Osteoblast (primary cell): ENCODE measurements around the gene GRAMD4. TPM values are rescaled to one million over a fixed set of nuclear protein-coding genes. Genes with fewer than 3 reads are reported as not detected.

Experiments
- DNase-seq: peaks from one replicate; pipeline ENCODE4 v3.0.0; 2011; ENCODE audit warnings: low spot score, mixed read lengths; ENCODE audit not compliant: insufficient read length; ENCODE audit errors: missing footprints
- H2AFZ ChIP-seq: 2 replicates; pipeline ENCODE4 v1.6.0; 2011; ENCODE audit warnings: mild to moderate bottlenecking, low read length
- H3K27ac ChIP-seq: 2 replicates; pipeline ENCODE4 v1.5.1; 2011; ENCODE audit warnings: mild to moderate bottlenecking, low read depth, low read length, moderate library complexity
- H3K27me3 ChIP-seq: 2 replicates; pipeline ENCODE4 v1.6.0; 2012; ENCODE audit warnings: mild to moderate bottlenecking, control low read depth, inconsistent platforms, low read length, moderate library complexity; ENCODE audit not compliant: insufficient read depth
- H3K36me3 ChIP-seq: 2 replicates; pipeline ENCODE4 v1.5.1; 2011; ENCODE audit warnings: mild to moderate bottlenecking, low read length, control low read depth, moderate library complexity; ENCODE audit not compliant: insufficient read depth
- H3K4me1 ChIP-seq: 2 replicates; pipeline ENCODE4 v1.5.1; 2011; ENCODE audit warnings: mild to moderate bottlenecking, low read length, control low read depth, moderate library complexity; ENCODE audit not compliant: insufficient read depth
- H3K4me2 ChIP-seq: 2 replicates; pipeline ENCODE4 v1.6.0; 2011; ENCODE audit warnings: mild to moderate bottlenecking, low read length; ENCODE audit not compliant: insufficient read depth
- H3K4me3 ChIP-seq: fragments of 200-600 bp; sonication (generic); 3 replicates; pipeline ENCODE4 v1.5.1; 2012; ENCODE audit warnings: mild to moderate bottlenecking, low read length, inconsistent platforms; ENCODE audit not compliant: insufficient read depth
- H3K79me2 ChIP-seq: 2 replicates; pipeline ENCODE4 v1.6.0; 2012; ENCODE audit warnings: mild to moderate bottlenecking, low read length, control low read depth, inconsistent platforms; ENCODE audit not compliant: insufficient read depth
- H3K9me3 ChIP-seq: 2 replicates; pipeline ENCODE4 v1.5.1; 2011; ENCODE audit warnings: low read depth, low read length, control low read depth
- H4K20me1 ChIP-seq: 2 replicates; pipeline ENCODE4 v1.6.0; 2012; ENCODE audit warnings: mild to moderate bottlenecking, low read length, control low read depth; ENCODE audit not compliant: insufficient read depth
- total RNA-seq: library from RNA; depleted of rRNA; stranded (reverse); fragments of >200 nt; gene quantifications from 2 replicates; pipeline ENCODE4 v1.2.3, GENCODE V29; 2012
- TF ChIP-seq, protein P1 (sequence below): IDR thresholded peaks from 2 replicates; pipeline ENCODE4 v1.5.1; 2011; ENCODE audit warnings: mild to moderate bottlenecking, low read depth, low read length, moderate library complexity; ENCODE audit errors: extremely low read depth

Gene GRAMD4
- total RNA-seq, 1 donor: 17.0 TPM

DNA sequence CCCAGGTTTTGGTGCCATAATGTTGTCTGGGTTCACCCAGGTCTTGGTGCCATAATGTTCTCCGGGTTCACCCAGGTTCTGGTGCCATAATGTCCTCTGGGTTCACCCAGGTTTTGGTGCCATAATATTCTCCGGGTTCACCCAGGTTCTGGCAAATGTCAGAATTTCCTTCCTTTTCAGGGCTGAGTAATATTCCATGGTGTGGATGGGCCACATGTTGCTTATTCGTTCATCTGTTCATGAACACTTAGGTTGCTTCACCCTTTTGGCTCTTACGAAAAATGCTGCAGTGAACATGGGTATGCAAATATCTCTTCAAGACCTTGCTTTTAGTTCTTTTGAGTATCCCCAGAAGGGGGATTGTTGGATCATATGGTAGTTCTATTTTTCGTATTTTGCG, 15.1 kb upstream of the GRAMD4 start:
- TF ChIP-seq, protein P1, sequence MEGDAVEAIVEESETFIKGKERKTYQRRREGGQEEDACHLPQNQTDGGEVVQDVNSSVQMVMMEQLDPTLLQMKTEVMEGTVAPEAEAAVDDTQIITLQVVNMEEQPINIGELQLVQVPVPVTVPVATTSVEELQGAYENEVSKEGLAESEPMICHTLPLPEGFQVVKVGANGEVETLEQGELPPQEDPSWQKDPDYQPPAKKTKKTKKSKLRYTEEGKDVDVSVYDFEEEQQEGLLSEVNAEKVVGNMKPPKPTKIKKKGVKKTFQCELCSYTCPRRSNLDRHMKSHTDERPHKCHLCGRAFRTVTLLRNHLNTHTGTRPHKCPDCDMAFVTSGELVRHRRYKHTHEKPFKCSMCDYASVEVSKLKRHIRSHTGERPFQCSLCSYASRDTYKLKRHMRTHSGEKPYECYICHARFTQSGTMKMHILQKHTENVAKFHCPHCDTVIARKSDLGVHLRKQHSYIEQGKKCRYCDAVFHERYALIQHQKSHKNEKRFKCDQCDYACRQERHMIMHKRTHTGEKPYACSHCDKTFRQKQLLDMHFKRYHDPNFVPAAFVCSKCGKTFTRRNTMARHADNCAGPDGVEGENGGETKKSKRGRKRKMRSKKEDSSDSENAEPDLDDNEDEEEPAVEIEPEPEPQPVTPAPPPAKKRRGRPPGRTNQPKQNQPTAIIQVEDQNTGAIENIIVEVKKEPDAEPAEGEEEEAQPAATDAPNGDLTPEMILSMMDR: no peak
- no peaks in the 10 kb centered on the region for H3K27me3 ChIP-seq
- no peak overlapping the region for H2AFZ ChIP-seq
- H3K4me1 ChIP-seq: no peaks in the 10 kb centered on the region
- H3K27ac ChIP-seq: no peak overlapping the region
- no peak for DNase-seq
- no peak overlapping the region for H3K4me2 ChIP-seq
- peaks cover 35% of the 10 kb centered on the region for H4K20me1 ChIP-seq
- H3K36me3 ChIP-seq: no peaks in the 10 kb centered on the region
- peaks cover 2% of the 10 kb centered on the region for H3K79me2 ChIP-seq
- H3K4me3 ChIP-seq: no peak overlapping the region
- no peaks in the 10 kb centered on the region for H3K9me3 ChIP-seq

DNA sequence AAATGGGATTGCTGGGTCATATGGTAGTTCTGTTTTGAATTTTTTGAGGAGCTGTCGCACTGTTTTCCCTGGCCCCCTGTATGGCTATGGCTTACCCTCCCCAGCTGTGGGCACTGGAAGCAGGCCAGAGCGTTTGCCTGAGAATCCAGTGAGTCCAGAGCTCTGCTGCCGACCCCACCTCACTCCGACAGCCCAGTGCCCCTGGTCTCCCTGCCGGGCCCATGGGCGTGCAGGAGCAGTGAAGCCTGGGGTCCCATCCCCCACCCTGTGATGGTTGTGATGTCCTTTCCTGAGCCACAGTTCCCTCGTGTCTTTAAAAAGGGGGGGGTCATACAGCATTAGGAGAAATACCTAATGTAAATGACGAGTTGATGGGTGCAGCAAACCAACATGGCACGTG, 13.3 kb upstream of the GRAMD4 start:
- Histone ChIP-seq H2AFZ (no peak overlapping the region), H3K36me3 (no peaks in the 10 kb centered on the region), H3K4me1 (no peaks in the 10 kb centered on the region), H3K9me3 (no peaks in the 10 kb centered on the region), H3K27me3 (no peaks in the 10 kb centered on the region), H3K4me2 (no peak overlapping the region), H4K20me1 (peaks cover 39% of the 10 kb centered on the region), H3K27ac (no peak overlapping the region), H3K4me3 (no peak overlapping the region), H3K79me2 (peaks cover 2% of the 10 kb centered on the region)
- TF ChIP-seq, protein P1: no peak
- DNase-seq: no peak

DNA sequence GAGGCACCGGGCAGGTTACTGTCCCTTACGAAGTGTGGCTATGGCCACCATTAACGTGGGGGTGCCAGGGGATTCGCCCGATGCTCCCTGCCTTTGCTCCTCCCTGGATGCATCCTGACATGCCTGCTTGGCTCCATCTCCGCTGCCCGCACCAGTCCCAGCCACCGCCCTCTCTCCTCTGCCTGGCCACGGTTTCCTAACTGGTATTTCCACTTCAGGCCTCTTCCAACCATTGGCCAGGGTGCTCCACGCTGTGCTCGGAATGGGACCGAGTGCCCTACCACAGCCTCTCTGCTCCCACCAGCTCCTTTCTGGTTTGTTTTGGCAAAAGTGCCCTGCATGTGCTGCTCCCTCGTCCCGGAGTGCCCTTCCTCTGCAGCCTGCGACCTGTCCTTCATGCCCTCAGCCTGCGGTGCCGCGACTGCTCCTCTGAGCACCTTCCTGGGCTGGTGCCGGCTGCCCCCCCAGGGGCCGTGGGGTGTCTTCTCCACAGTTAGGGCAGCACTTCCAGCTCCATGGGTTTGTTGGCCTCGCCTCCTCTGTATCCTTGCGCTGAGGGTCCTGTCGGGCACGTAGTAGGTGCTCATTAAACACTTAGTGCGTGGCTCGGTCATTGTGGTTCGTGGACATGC, 12.6 kb upstream of the GRAMD4 start:
- TF ChIP-seq, protein P1: no peak
- Histone ChIP-seq H3K4me2 (no peak overlapping the region), H3K27me3 (no peaks in the 10 kb centered on the region), H3K27ac (no peak overlapping the region), H4K20me1 (peaks cover 36% of the 10 kb centered on the region), H2AFZ (no peak overlapping the region), H3K36me3 (no peaks in the 10 kb centered on the region), H3K79me2 (peaks cover 2% of the 10 kb centered on the region), H3K9me3 (no peaks in the 10 kb centered on the region), H3K4me1 (no peaks in the 10 kb centered on the region), H3K4me3 (no peak overlapping the region)
- no peak for DNase-seq

DNA sequence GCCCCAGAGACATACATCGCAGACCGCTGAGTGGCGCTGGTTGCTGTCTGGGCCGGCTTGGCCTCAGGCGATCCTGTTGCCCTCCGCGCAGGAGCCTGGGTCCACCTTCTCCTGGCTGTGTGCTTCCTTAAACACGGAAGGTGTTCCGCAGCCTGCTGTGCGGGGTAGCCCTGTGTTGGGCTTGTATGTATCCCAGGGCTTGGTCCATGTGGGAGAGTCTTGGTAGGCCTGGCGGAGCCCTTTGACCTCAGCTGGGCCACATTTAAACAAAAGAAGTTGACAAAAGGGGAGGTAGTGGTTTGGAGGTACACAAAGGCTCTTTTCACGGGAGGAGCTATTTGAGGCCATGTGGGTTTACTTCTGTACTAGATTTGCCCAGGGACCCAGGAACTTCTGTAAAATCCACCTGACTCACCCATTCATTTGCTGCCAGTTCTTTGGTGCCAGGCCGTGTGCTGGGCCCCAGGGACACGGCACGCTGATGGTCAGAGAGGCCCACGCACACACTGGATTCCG, 11.0 kb upstream of the GRAMD4 start:
- Histone ChIP-seq H2AFZ (no peak overlapping the region), H3K27ac (no peak overlapping the region), H3K27me3 (no peaks in the 10 kb centered on the region), H3K4me3 (no peak overlapping the region), H3K4me1 (no peaks in the 10 kb centered on the region), H3K36me3 (no peaks in the 10 kb centered on the region), H3K9me3 (no peaks in the 10 kb centered on the region), H3K4me2 (no peak overlapping the region), H4K20me1 (peaks cover 50% of the 10 kb centered on the region), H3K79me2 (peaks cover 8% of the 10 kb centered on the region)
- TF ChIP-seq, protein P1: no peak
- no peak for DNase-seq
